K562 (cell line): Measurements from ENCODE around the gene NEK2. TPM values are rescaled to one million over a fixed set of nuclear protein-coding genes. Genes with fewer than 3 reads are reported as not detected.
A peak's percentile ranks its signal among the peaks of the same experiment; 100 is the strongest.

Experiments
- DPF2 ChIP-seq: fragments of 450-650 bp; IDR thresholded peaks from 2 replicates; pipeline ENCODE4 v1.6.1; 2016
- EGR1 ChIP-seq: fragments of 450-650 bp; conservative IDR thresholded peaks from 2 replicates; pipeline ENCODE4 v1.6.1; 2017; ENCODE audit warnings: mild to moderate bottlenecking
- EP300 ChIP-seq: IDR thresholded peaks from 2 replicates; pipeline ENCODE4 v1.6.1; 2012; ENCODE audit warnings: low read length, improper control_type of control experiment
- ESRRA ChIP-seq: fragments of 450-650 bp; IDR thresholded peaks from 2 replicates; pipeline ENCODE4 v1.6.1; 2014; ENCODE audit warnings: low read depth, mild to moderate bottlenecking, moderate library complexity, borderline replicate concordance
- FOXP1 ChIP-seq: sonication (generic); formaldehyde crosslinking; IDR thresholded peaks from 2 replicates; pipeline ENCODE4 v1.8.0; 2022; ENCODE audit warnings: mild to moderate bottlenecking, missing genetic modification reagents
- GATAD2B ChIP-seq: fragments of 450-650 bp; IDR thresholded peaks from 2 replicates; pipeline ENCODE4 v1.6.1; 2017; ENCODE audit warnings: mild to moderate bottlenecking, borderline replicate concordance
- LEF1 ChIP-seq: fragments of 450-650 bp; IDR thresholded peaks from 2 replicates; pipeline ENCODE4 v1.6.1; 2016; ENCODE audit warnings: mild to moderate bottlenecking
- MTA3 ChIP-seq: fragments of 450-650 bp; formaldehyde crosslinking; IDR thresholded peaks from 2 replicates; pipeline ENCODE4 v1.6.1; 2017; ENCODE audit warnings: mild to moderate bottlenecking, borderline replicate concordance
- NCOR1 ChIP-seq: fragments of 450-650 bp; IDR thresholded peaks from 2 replicates; pipeline ENCODE4 v1.6.1; 2016; ENCODE audit warnings: mild to moderate bottlenecking, moderate library complexity
- PHB ChIP-seq: fragments of 250-450 bp; sonication (Bioruptor Pico); IDR thresholded peaks from 2 replicates; pipeline ENCODE4 v1.5.0; 2021
- RCOR1 ChIP-seq, 2 experiments: IDR thresholded peaks; 2 replicates each; pipeline ENCODE4 v1.6.1; 2012; ENCODE audit warnings: low read depth in 2 of 2, low read length in 2 of 2, borderline replicate concordance in 1 of 2, improper control_type of control experiment in 1 of 2
- SMAD4 ChIP-seq: fragments of 250-450 bp; sonication (Bioruptor Pico); conservative IDR thresholded peaks from 2 replicates; pipeline ENCODE4 v1.8.0; 2021; ENCODE audit warnings: inconsistent platforms, mild to moderate bottlenecking, moderate library complexity
- STAT5B ChIP-seq: fragments of 250-450 bp; sonication (Bioruptor Pico); IDR thresholded peaks from 2 replicates; pipeline ENCODE4 v1.8.0; 2021; ENCODE audit warnings: mild to moderate bottlenecking, inconsistent platforms
- TRIM24 ChIP-seq, 2 experiments: fragments of 450-650 bp; IDR thresholded peaks; 2 replicates each; pipeline ENCODE4 v1.6.1; 2016
- ZC3H8 ChIP-seq: fragments of 450-650 bp; IDR thresholded peaks from 2 replicates; pipeline ENCODE4 v1.6.1; 2017
- ZFPM2 ChIP-seq: fragments of 250-450 bp; sonication (Bioruptor Pico); IDR thresholded peaks from 2 replicates; pipeline ENCODE4 v1.5.1; 2022; ENCODE audit warnings: mild to moderate bottlenecking
- ZNF347 ChIP-seq: fragments of 450-650 bp; formaldehyde crosslinking; IDR thresholded peaks from 2 replicates; pipeline ENCODE4 v1.4.0; 2020; ENCODE audit warnings: low read depth, mild to moderate bottlenecking, moderate library complexity
- ZSCAN29 ChIP-seq: fragments of 450-650 bp; IDR thresholded peaks from 2 replicates; pipeline ENCODE4 v1.6.1; 2017
- polyA plus RNA-seq, 8 experiments: library from polyadenylated mRNA; depleted of rRNA in 4 of 8; stranded (reverse) in 5 of 8; unstranded in 3 of 8; fragments of >200 nt; fragmentation: Nextera tagmentation in 2 of 8; fragmentation: Illumina TruSeq in 1 of 8; extraction: Ambion mirVana in 2 of 8; extraction: Trizol in 1 of 8; gene quantifications; 2 replicates each; pipeline versions ENCODE4 v1.2.1 to v1.2.3, GENCODE V29; 2011 to 2014; ENCODE audit warnings: inconsistent platforms in 1 of 8, missing spikeins in 1 of 8
- total RNA-seq, 7 experiments: library from RNA; depleted of rRNA in 6 of 7; stranded (reverse); fragments of >200 nt in 6 of 7; fragmentation: Illumina TruSeq in 2 of 7; extraction: Trizol in 2 of 7; gene quantifications; 2 replicates each; pipeline versions ENCODE4 v1.2.1 to v1.2.3, GENCODE V29; 2011 to 2021; ENCODE audit warnings: low replicate concordance in 1 of 7
- TF ChIP-seq, protein P1 (sequence below): fragments of 200-800 bp; sonication (Bioruptor generic); IDR thresholded peaks from 2 replicates; pipeline ENCODE4 v1.6.1; 2016; ENCODE audit warnings: missing genetic modification characterization, missing compliant biosample characterization
- TF ChIP-seq, protein P2 (sequence below): sonication (generic); formaldehyde crosslinking; IDR thresholded peaks from 2 replicates; pipeline ENCODE4 v1.8.0; 2022; ENCODE audit warnings: mild to moderate bottlenecking, low read depth, missing genetic modification reagents
- TF ChIP-seq, protein P3 (sequence below): fragments of 450-650 bp; IDR thresholded peaks from 2 replicates; pipeline ENCODE4 v1.6.1; 2016; ENCODE audit warnings: antibody characterized with exemption
- TF ChIP-seq, protein P4 (sequence below), 3 experiments: fragments of 200-800 bp in 1 of 3; sonication (Bioruptor generic) in 1 of 3; sonication (generic) in 1 of 3; formaldehyde crosslinking in 1 of 3; IDR thresholded peaks; 2 replicates each; pipeline versions ENCODE4 v1.6.1 to v1.8.0; 2016 to 2022; ENCODE audit warnings: mild to moderate bottlenecking in 2 of 3, missing compliant biosample characterization in 2 of 3, missing genetic modification characterization in 2 of 3, missing genetic modification reagents in 1 of 3

NEK2 gene
- total and polyA plus RNA-seq, 9 of the 15 experiments (the other 6 are each of a cell fraction or from before 2014, with no cell fraction given): 30.0 to 74.7 (median 66.4) TPM

DNA sequence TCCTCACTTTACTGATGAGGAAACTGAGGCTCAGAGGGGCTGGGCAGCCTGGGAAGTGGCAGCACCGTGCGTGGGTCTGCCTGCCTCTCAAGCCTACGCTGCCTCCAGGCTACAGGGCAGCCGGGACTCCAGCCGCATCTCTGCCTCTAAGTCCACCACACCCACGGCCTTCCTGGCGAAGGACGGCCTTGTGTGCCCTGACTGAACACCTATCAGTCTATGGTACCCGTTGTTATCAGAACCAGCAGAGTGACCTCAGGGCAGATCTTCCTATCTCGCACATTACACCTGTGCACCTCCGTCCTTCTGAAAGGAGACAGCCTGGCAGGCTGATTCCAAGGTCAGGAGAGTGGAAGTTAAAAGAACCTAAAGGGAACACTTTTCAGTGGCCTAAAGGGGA is 60.8 kb downstream of the NEK2 start (continued):
- TF ChIP-seq, protein P1, sequence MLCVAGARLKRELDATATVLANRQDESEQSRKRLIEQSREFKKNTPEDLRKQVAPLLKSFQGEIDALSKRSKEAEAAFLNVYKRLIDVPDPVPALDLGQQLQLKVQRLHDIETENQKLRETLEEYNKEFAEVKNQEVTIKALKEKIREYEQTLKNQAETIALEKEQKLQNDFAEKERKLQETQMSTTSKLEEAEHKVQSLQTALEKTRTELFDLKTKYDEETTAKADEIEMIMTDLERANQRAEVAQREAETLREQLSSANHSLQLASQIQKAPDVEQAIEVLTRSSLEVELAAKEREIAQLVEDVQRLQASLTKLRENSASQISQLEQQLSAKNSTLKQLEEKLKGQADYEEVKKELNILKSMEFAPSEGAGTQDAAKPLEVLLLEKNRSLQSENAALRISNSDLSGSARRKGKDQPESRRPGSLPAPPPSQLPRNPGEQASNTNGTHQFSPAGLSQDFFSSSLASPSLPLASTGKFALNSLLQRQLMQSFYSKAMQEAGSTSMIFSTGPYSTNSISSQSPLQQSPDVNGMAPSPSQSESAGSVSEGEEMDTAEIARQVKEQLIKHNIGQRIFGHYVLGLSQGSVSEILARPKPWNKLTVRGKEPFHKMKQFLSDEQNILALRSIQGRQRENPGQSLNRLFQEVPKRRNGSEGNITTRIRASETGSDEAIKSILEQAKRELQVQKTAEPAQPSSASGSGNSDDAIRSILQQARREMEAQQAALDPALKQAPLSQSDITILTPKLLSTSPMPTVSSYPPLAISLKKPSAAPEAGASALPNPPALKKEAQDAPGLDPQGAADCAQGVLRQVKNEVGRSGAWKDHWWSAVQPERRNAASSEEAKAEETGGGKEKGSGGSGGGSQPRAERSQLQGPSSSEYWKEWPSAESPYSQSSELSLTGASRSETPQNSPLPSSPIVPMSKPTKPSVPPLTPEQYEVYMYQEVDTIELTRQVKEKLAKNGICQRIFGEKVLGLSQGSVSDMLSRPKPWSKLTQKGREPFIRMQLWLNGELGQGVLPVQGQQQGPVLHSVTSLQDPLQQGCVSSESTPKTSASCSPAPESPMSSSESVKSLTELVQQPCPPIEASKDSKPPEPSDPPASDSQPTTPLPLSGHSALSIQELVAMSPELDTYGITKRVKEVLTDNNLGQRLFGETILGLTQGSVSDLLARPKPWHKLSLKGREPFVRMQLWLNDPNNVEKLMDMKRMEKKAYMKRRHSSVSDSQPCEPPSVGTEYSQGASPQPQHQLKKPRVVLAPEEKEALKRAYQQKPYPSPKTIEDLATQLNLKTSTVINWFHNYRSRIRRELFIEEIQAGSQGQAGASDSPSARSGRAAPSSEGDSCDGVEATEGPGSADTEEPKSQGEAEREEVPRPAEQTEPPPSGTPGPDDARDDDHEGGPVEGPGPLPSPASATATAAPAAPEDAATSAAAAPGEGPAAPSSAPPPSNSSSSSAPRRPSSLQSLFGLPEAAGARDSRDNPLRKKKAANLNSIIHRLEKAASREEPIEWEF (CRISPR knock-in tag): 0 out of 2 replicates have a peak, but pooled peaks have one; percentile 11
- TF ChIP-seq ZSCAN29: 0 out of 2 replicates have a peak, but pooled peaks have one; percentile 8
- TF ChIP-seq EGR1: peak; percentile 36; the same call in 1 of the 2 replicates
- TF ChIP-seq EP300: peak; percentile 66; the same call in 1 of the 2 replicates
- TF ChIP-seq NCOR1: peak; percentile 78
- no peak for TF ChIP-seq STAT5B
- TF ChIP-seq ZNF347 (CRISPR knock-in tag): no peak
- peak; percentile 24; the same call in 1 of the 2 replicates for TF ChIP-seq DPF2
- TF ChIP-seq TRIM24 (IDR thresholded peaks at IDR 0.05): 0 out of 4 replicates have a peak, but pooled peaks of 1 of the 2 experiments have one; percentile 23
- TF ChIP-seq MTA3: peak; percentile 51; the same call in 1 of the 2 replicates
- TF ChIP-seq ZFPM2 (CRISPR knock-in tag): no peak
- 0 out of 2 replicates have a peak, but pooled peaks have one; percentile 38 for TF ChIP-seq GATAD2B
- TF ChIP-seq PHB (CRISPR knock-in tag): no peak
- no peak for TF ChIP-seq ZC3H8
- no peak for TF ChIP-seq FOXP1 (CRISPR knock-in tag)
- TF ChIP-seq SMAD4: peak; percentile 66
- TF ChIP-seq, protein P2, sequence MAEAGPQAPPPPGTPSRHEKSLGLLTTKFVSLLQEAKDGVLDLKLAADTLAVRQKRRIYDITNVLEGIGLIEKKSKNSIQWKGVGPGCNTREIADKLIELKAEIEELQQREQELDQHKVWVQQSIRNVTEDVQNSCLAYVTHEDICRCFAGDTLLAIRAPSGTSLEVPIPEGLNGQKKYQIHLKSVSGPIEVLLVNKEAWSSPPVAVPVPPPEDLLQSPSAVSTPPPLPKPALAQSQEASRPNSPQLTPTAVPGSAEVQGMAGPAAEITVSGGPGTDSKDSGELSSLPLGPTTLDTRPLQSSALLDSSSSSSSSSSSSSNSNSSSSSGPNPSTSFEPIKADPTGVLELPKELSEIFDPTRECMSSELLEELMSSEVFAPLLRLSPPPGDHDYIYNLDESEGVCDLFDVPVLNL (CRISPR knock-in tag): no peak
- peak; percentile 79 for TF ChIP-seq ESRRA
- TF ChIP-seq, protein P3, sequence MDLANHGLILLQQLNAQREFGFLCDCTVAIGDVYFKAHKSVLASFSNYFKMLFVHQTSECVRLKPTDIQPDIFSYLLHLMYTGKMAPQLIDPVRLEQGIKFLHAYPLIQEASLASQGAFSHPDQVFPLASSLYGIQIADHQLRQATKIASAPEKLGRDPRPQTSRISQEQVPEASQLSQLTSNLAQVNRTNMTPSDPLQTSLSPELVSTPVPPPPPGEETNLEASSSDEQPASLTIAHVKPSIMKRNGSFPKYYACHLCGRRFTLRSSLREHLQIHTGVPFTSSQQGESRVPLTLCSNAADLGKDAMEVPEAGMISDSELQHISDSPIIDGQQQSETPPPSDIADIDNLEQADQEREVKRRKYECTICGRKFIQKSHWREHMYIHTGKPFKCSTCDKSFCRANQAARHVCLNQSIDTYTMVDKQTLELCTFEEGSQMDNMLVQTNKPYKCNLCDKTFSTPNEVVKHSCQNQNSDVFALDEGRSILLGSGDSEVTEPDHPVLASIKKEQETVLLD: peak; percentile 59; the same call in 1 of the 2 replicates
- peak in 1 of 2 experiments; percentile 55; a peak in 2 of 4 replicates for TF ChIP-seq RCOR1 (IDR thresholded peaks at IDR 0.05; ENCODE audit: borderline replicate concordance in 1 of 2, low read depth in 2 of 2, low read length in 2 of 2)
- peak; percentile 32; the same call in 1 of the 2 replicates for TF ChIP-seq LEF1
- TF ChIP-seq, protein P4, sequence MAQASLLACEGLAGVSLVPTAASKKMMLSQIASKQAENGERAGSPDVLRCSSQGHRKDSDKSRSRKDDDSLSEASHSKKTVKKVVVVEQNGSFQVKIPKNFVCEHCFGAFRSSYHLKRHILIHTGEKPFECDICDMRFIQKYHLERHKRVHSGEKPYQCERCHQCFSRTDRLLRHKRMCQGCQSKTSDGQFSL (CRISPR knock-in tag; IDR thresholded peaks at IDR 0.05): peak; percentile 13; the same call in 1 of the 2 replicates
- TF ChIP-seq, protein P4 (tag; IDR thresholded peaks at IDR 0.05): no peak
